Fibroblast of peridontal ligament (primary cell): ENCODE measurements around the gene THEM5.

Experiments used
- DNase-seq: peaks from one replicate; pipeline ENCODE4 v3.0.0-alpha.2; 2010; ENCODE audit errors: extremely low read depth

THEM5 gene

GRCh38 chr1:151867765-151868411 is 14.4 kb upstream of the THEM5 start:
- DNase-seq: peak; percentile 74

- peak; percentile 71 for DNase-seq
Measured at GRCh38 chr1:151867321-151867720, 13.8 kb upstream of the THEM5 start.

- DNase-seq: no peak
Measured at GRCh38 chr1:151864411-151864810, 10.9 kb upstream of the THEM5 start.

GRCh38 chr1:151862604-151863003 is 9.1 kb upstream of the THEM5 start:
- DNase-seq: no peak

- no peak for DNase-seq
Measured at GRCh38 chr1:151860504-151861187, 7.1 kb upstream of the THEM5 start.

GRCh38 chr1:151859891-151860293 is 6.4 kb upstream of the THEM5 start:
- no peak for DNase-seq

- DNase-seq: no peak
Measured at GRCh38 chr1:151858886-151859665, 5.6 kb upstream of the THEM5 start.

- DNase-seq: peak; percentile 40
Measured at GRCh38 chr1:151858030-151858746, 4.7 kb upstream of the THEM5 start.

GRCh38 chr1:151855933-151856332 is 2.4 kb upstream of the THEM5 start:
- DNase-seq: no peak

GRCh38 chr1:151855516-151855915 is 2.0 kb upstream of the THEM5 start:
- DNase-seq: peak; percentile 34

GRCh38 chr1:151854658-151855057 is 1.1 kb upstream of the THEM5 start:
- DNase-seq: no peak

GRCh38 chr1:151852733-151853132 is 779 bp downstream of the THEM5 start:
- DNase-seq: no peak

GRCh38 chr1:151851886-151852285 is 1.6 kb downstream of the THEM5 start:
- DNase-seq: no peak

- no peak for DNase-seq
Measured at GRCh38 chr1:151849871-151850270, 3.6 kb downstream of the THEM5 start.

GRCh38 chr1:151849126-151849525 is 4.4 kb downstream of the THEM5 start:
- no peak for DNase-seq

GRCh38 chr1:151847867-151848596 is 5.5 kb downstream of the THEM5 start:
- no peak for DNase-seq

GRCh38 chr1:151846686-151847237 is 6.8 kb downstream of the THEM5 start:
- DNase-seq: no peak

GRCh38 chr1:151846062-151846568 is 7.4 kb downstream of the THEM5 start:
- peak; percentile 43 for DNase-seq

GRCh38 chr1:151843398-151843797 is 10.1 kb downstream of the THEM5 start:
- no peak for DNase-seq

- DNase-seq: peak; percentile 26
Measured at GRCh38 chr1:151841141-151841540, 12.4 kb downstream of the THEM5 start.

- DNase-seq: no peak
Measured at GRCh38 chr1:151840421-151840820, 13.1 kb downstream of the THEM5 start.
